ENCODE results near the gene PLEK.

The PLEK gene

DNA sequence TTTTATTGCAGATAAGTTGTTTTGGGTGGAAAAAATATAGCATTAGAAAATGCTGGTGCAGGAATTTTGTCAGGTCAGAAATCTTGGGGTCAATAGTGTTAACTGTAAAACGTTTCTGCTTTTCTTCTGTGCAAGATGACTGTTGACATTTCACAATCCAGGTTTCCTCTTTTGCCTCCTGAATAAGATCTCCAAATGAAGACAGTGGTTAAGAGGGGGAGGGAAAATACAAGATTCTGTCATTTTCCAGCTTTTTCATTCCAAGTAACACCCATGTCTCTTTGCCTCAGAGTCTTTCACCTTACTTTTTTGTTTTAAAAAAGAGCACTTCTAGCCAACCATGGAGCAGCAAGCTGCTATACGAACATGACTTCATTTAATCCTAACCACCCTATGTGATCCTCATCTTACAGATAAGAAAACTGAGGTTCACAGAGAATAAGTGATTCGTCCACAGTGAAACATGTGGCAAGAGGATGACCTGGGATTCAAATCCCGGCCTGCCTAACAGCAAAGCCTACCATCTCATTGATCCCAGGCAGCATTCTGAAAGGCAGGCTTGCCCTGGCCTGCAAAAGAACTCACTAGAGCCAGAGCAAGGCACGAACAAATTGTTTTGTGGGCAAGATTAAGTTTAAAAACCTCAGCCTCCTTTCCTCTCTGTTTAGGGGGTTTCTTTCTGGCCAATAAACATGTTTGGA is 3.0 kb downstream of the PLEK start (continued):
- TF ChIP-seq, protein P1, sequence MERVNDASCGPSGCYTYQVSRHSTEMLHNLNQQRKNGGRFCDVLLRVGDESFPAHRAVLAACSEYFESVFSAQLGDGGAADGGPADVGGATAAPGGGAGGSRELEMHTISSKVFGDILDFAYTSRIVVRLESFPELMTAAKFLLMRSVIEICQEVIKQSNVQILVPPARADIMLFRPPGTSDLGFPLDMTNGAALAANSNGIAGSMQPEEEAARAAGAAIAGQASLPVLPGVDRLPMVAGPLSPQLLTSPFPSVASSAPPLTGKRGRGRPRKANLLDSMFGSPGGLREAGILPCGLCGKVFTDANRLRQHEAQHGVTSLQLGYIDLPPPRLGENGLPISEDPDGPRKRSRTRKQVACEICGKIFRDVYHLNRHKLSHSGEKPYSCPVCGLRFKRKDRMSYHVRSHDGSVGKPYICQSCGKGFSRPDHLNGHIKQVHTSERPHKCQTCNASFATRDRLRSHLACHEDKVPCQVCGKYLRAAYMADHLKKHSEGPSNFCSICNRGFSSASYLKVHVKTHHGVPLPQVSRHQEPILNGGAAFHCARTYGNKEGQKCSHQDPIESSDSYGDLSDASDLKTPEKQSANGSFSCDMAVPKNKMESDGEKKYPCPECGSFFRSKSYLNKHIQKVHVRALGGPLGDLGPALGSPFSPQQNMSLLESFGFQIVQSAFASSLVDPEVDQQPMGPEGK (CRISPR knock-in tag; IDR thresholded peaks at IDR 0.05; ENCODE audit: borderline replicate concordance) = no peak
- no peak for TF ChIP-seq GLIS3 (CRISPR knock-in tag; IDR thresholded peaks at IDR 0.05)
- TF ChIP-seq RARB (CRISPR knock-in tag; IDR thresholded peaks at IDR 0.05) = no peak
- no peak for TF ChIP-seq BACH2 (CRISPR knock-in tag; IDR thresholded peaks at IDR 0.05; ENCODE audit: borderline replicate concordance)
- TF ChIP-seq ISL1 (CRISPR knock-in tag; IDR thresholded peaks at IDR 0.05) = no peak
- no peak for TF ChIP-seq SNAI2 (CRISPR knock-in tag; IDR thresholded peaks at IDR 0.05)

DNA sequence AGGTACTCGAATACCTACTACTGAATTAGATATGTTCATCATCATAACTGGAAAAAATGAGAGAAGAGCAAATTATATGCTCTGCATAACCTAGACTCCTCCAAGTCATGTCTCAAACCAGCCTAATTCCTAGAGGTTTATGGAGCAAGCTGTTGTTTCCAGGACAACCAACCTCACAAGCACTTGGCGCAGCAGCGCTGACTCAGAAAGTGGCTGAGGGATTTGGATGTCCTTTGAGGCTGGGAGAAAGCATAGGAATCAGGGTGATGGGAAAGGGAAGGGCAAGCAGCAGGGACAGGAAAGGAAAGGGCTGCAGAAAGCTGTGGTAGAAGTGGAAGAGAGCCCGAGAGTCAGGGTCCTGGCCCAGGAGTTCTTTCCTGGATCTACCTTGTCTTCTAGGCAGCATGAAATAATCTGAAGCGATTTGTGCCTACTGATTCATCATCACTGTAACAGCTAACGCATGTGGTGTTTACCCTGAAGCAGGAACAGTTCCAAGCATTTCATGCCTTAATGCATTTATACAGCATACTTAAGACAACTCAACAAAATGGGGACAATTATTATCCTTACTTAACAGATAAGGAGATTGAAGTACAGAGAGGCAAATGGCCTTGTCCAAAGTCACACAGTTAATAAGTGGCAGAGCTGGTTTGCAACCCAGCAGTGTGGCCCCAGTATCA is 3.7 kb downstream of the PLEK start:
- TF ChIP-seq TCF4 (CRISPR knock-in tag; IDR thresholded peaks at IDR 0.05; ENCODE audit: borderline replicate concordance) (no peak), ZNF70 (CRISPR knock-in tag; IDR thresholded peaks at IDR 0.05) (no peak), ZFP30 (CRISPR knock-in tag; IDR thresholded peaks at IDR 0.05) (no peak), CSDC2 (CRISPR knock-in tag; IDR thresholded peaks at IDR 0.05) (no peak), ZNF8 (CRISPR knock-in tag; IDR thresholded peaks at IDR 0.05) (no peak)

DNA sequence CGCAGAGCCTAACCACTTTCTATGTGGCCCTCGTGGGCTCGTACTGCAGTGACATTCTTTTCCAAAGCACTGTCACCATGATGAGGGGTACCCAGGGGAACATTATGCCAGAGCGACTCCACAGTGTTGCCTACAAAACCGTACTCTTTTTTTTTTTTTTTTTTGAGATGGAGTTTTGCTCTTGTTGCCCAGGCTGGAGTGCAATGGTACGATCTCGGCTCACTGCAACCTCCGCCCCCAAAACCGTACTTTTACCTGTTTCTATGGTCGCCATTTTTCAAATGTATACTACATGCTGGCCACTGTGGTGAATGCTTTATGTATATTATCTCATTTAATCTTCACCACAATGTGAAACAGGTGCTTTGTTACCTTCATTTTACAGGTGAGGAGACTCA is 4.3 kb downstream of the PLEK start:
- ATAC-seq = no peak
- TF ChIP-seq ZNF565 (CRISPR knock-in tag; conservative IDR thresholded peaks at IDR 0.05; ENCODE audit: low read depth) = no peak

More for the DNA sequence above, 3.7 kb downstream of the PLEK start:
- ATAC-seq = peak; percentile 96

- TF ChIP-seq TCF4 (CRISPR knock-in tag; IDR thresholded peaks at IDR 0.05; ENCODE audit: borderline replicate concordance) (no peak), ZNF565 (CRISPR knock-in tag; conservative IDR thresholded peaks at IDR 0.05; ENCODE audit: low read depth) (no peak), ZFP30 (CRISPR knock-in tag; IDR thresholded peaks at IDR 0.05) (no peak), PPARA (CRISPR knock-in tag; IDR thresholded peaks at IDR 0.05; ENCODE audit: borderline replicate concordance) (no peak), ZC3H10 (CRISPR knock-in tag; IDR thresholded peaks at IDR 0.05) (no peak), SNAI2 (CRISPR knock-in tag; IDR thresholded peaks at IDR 0.05) (no peak), CREB5 (CRISPR knock-in tag; IDR thresholded peaks at IDR 0.05; ENCODE audit: low read depth) (no peak), BACH2 (CRISPR knock-in tag; IDR thresholded peaks at IDR 0.05; ENCODE audit: borderline replicate concordance) (no peak), ISL1 (CRISPR knock-in tag; IDR thresholded peaks at IDR 0.05) (no peak), TOX (CRISPR knock-in tag; IDR thresholded peaks at IDR 0.05; ENCODE audit: borderline replicate concordance) (no peak)
- ATAC-seq = no peak
Observed at GRCh38 chr2:68371138-68371537, 6.1 kb downstream of the PLEK start.

DNA sequence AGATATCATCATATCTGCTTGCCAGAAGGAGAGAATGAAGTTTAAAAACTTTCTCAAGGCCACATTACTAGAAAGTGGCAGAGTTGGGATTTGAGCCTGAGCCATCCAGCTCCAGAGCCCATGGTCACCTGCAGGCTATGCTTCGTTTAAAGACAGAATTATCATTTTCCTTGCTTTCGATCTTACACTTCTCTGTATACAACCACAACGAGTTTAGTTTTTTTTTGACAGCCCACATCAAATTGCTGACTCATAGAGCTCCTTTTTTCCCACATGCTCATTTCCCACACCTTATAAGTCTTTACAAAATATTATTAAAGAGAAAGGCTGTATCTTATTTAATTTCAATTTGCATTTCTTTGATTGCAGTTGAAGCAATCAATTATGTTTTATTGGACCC is 6.5 kb downstream of the PLEK start:
- TF ChIP-seq, protein P2, sequence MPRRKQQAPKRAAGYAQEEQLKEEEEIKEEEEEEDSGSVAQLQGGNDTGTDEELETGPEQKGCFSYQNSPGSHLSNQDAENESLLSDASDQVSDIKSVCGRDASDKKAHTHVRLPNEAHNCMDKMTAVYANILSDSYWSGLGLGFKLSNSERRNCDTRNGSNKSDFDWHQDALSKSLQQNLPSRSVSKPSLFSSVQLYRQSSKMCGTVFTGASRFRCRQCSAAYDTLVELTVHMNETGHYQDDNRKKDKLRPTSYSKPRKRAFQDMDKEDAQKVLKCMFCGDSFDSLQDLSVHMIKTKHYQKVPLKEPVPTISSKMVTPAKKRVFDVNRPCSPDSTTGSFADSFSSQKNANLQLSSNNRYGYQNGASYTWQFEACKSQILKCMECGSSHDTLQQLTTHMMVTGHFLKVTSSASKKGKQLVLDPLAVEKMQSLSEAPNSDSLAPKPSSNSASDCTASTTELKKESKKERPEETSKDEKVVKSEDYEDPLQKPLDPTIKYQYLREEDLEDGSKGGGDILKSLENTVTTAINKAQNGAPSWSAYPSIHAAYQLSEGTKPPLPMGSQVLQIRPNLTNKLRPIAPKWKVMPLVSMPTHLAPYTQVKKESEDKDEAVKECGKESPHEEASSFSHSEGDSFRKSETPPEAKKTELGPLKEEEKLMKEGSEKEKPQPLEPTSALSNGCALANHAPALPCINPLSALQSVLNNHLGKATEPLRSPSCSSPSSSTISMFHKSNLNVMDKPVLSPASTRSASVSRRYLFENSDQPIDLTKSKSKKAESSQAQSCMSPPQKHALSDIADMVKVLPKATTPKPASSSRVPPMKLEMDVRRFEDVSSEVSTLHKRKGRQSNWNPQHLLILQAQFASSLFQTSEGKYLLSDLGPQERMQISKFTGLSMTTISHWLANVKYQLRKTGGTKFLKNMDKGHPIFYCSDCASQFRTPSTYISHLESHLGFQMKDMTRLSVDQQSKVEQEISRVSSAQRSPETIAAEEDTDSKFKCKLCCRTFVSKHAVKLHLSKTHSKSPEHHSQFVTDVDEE (CRISPR knock-in tag; IDR thresholded peaks at IDR 0.05) = no peak
- TF ChIP-seq GLIS3 (CRISPR knock-in tag; IDR thresholded peaks at IDR 0.05) (no peak), TCF4 (CRISPR knock-in tag; IDR thresholded peaks at IDR 0.05; ENCODE audit: borderline replicate concordance) (no peak), ARNTL (CRISPR knock-in tag; IDR thresholded peaks at IDR 0.05; ENCODE audit: borderline replicate concordance, low read depth) (no peak), ZNF565 (CRISPR knock-in tag; conservative IDR thresholded peaks at IDR 0.05; ENCODE audit: low read depth) (no peak), PPARA (CRISPR knock-in tag; IDR thresholded peaks at IDR 0.05; ENCODE audit: borderline replicate concordance) (no peak), ZFP3 (CRISPR knock-in tag; IDR thresholded peaks at IDR 0.05) (no peak), ZC3H10 (CRISPR knock-in tag; IDR thresholded peaks at IDR 0.05) (no peak), ESRRG (CRISPR knock-in tag; IDR thresholded peaks at IDR 0.05) (no peak), CSDC2 (CRISPR knock-in tag; IDR thresholded peaks at IDR 0.05) (no peak), BACH2 (CRISPR knock-in tag; IDR thresholded peaks at IDR 0.05; ENCODE audit: borderline replicate concordance) (no peak), ISL1 (CRISPR knock-in tag; IDR thresholded peaks at IDR 0.05) (no peak), SNAI2 (CRISPR knock-in tag; IDR thresholded peaks at IDR 0.05) (no peak), ZFP30 (CRISPR knock-in tag; IDR thresholded peaks at IDR 0.05) (no peak)
- TF ChIP-seq, protein P3, sequence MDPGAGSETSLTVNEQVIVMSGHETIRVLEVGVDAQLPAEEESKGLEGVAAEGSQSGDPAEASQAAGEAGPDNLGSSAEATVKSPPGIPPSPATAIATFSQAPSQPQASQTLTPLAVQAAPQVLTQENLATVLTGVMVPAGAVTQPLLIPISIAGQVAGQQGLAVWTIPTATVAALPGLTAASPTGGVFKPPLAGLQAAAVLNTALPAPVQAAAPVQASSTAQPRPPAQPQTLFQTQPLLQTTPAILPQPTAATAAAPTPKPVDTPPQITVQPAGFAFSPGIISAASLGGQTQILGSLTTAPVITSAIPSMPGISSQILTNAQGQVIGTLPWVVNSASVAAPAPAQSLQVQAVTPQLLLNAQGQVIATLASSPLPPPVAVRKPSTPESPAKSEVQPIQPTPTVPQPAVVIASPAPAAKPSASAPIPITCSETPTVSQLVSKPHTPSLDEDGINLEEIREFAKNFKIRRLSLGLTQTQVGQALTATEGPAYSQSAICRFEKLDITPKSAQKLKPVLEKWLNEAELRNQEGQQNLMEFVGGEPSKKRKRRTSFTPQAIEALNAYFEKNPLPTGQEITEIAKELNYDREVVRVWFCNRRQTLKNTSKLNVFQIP (CRISPR knock-in tag; IDR thresholded peaks at IDR 0.05; ENCODE audit: borderline replicate concordance, low read depth) = no peak
- TF ChIP-seq, protein P1 (CRISPR knock-in tag; IDR thresholded peaks at IDR 0.05; ENCODE audit: borderline replicate concordance) = no peak
- ATAC-seq = no peak

Data from SK-N-SH treated with all-trans-retinoic acid at 6 μM for 48 hours (cell line).